Mucosa of gallbladder (tissue), 1 donor: Measurements from ENCODE around the gene C11orf21. TPM values are rescaled to one million over a fixed set of nuclear protein-coding genes. Genes with fewer than 3 reads are reported as not detected.
A peak's percentile ranks its signal among the peaks of the same experiment; 100 is the strongest.
"Not testable (repeated sequence)": the region's sequence is repeated elsewhere in the genome, so short reads cannot be mapped to it uniquely, and the experiment has no call there.

Source experiments
- DNase-seq: peaks from one replicate; pipeline ENCODE4 v3.0.0-alpha.2; 2020; ENCODE audit warnings: low spot score
- total RNA-seq: library from RNA; stranded (reverse); gene quantifications from one replicate; pipeline ENCODE4 v1.2.1, GENCODE V29; 2021
- donor health status: DM: no; HTN: no; CAD: no.

The C11orf21 gene
- total RNA-seq, 1 donor from 2014 or later, result 1.6 TPM

GRCh38 chr11:2296913-2297622, 4.7 kb downstream of the C11orf21 start:
- DNase-seq, result peak; percentile 8

GRCh38 chr11:2295971-2296912, 5.5 kb downstream of the C11orf21 start:
- peak; percentile 7 for DNase-seq

- DNase-seq, result peak; percentile 10
Observed at GRCh38 chr11:2294926-2295290, 6.8 kb downstream of the C11orf21 start.

- peak; percentile 9 for DNase-seq
Observed at GRCh38 chr11:2293984-2294925, 7.5 kb downstream of the C11orf21 start.

GRCh38 chr11:2293531-2293971, 8.2 kb downstream of the C11orf21 start:
- DNase-seq, result peak; percentile 7

- DNase-seq, result no peak
Observed at GRCh38 chr11:2290351-2290841, 11.3 kb downstream of the C11orf21 start.

GRCh38 chr11:2289859-2290258, 11.9 kb downstream of the C11orf21 start:
- no peak for DNase-seq

- peak; percentile 78 for DNase-seq
Observed at GRCh38 chr11:2289350-2289749, 12.4 kb downstream of the C11orf21 start.

- no peak for DNase-seq
Observed at GRCh38 chr11:2287091-2287490, 14.6 kb downstream of the C11orf21 start.

- DNase-seq, result not testable (repeated sequence)
Observed at GRCh38 chr11:2286350-2286749, 15.4 kb downstream of the C11orf21 start.

- no peak for DNase-seq
Observed at GRCh38 chr11:2280208-2280607, 21.5 kb downstream of the C11orf21 start.

- no peak for DNase-seq
Observed at GRCh38 chr11:2277933-2278523, 23.7 kb downstream of the C11orf21 start.

- DNase-seq, result no peak
Observed at GRCh38 chr11:2277008-2277346, 24.7 kb downstream of the C11orf21 start.

- no peak for DNase-seq
Observed at GRCh38 chr11:2276280-2277007, 25.3 kb downstream of the C11orf21 start.

- DNase-seq, result peak; percentile 7
Observed at GRCh38 chr11:2275334-2276279, 26.1 kb downstream of the C11orf21 start.

GRCh38 chr11:2273771-2274170, 27.9 kb downstream of the C11orf21 start:
- DNase-seq, result peak; percentile 9

GRCh38 chr11:2273311-2273710, 28.4 kb downstream of the C11orf21 start:
- no peak for DNase-seq

GRCh38 chr11:2272946-2273280, 28.8 kb downstream of the C11orf21 start:
- DNase-seq, result peak; percentile 8

- DNase-seq, result no peak
Observed at GRCh38 chr11:2272228-2272945, 29.3 kb downstream of the C11orf21 start.
